ENCODE data around the gene GPER1.
"Not testable (repeated sequence)": the region's sequence is repeated elsewhere in the genome, so short reads cannot be mapped to it uniquely, and the experiment has no call there.

GPER1 gene

GRCh38 chr7:1121886-1122831 is 34.2 kb downstream of the GPER1 start:
- no peak for DNase-seq

GRCh38 chr7:1122832-1123501 is 35.1 kb downstream of the GPER1 start:
- DNase-seq: no peak

GRCh38 chr7:1123715-1124114 is 35.8 kb downstream of the GPER1 start:
- DNase-seq: no peak

GRCh38 chr7:1124164-1124563 is 36.3 kb downstream of the GPER1 start:
- no peak for DNase-seq

GRCh38 chr7:1124816-1125602 is 37.1 kb downstream of the GPER1 start:
- no peak for DNase-seq

GRCh38 chr7:1125603-1125969 is 37.7 kb downstream of the GPER1 start:
- DNase-seq: no peak

GRCh38 chr7:1127001-1127400 is 39.1 kb downstream of the GPER1 start:
- DNase-seq: no peak

- DNase-seq: no peak
Observed at GRCh38 chr7:1129431-1129830, 41.5 kb downstream of the GPER1 start.

GRCh38 chr7:1130021-1130990 is 42.4 kb downstream of the GPER1 start:
- DNase-seq: no peak

GRCh38 chr7:1131471-1132265 is 43.8 kb downstream of the GPER1 start:
- no peak for DNase-seq

- no peak for DNase-seq
Observed at GRCh38 chr7:1134951-1135350, 47.0 kb downstream of the GPER1 start.

- DNase-seq: no peak
Observed at GRCh38 chr7:1136841-1137516, 49.1 kb downstream of the GPER1 start.

- DNase-seq: peak in 1 of 2 experiments; percentile 12
Observed at GRCh38 chr7:1137517-1138167, 49.7 kb downstream of the GPER1 start.

GRCh38 chr7:1140476-1141104 is 52.7 kb downstream of the GPER1 start:
- DNase-seq: no peak

GRCh38 chr7:1141651-1142050 is 53.7 kb downstream of the GPER1 start:
- DNase-seq: no peak

- no peak for DNase-seq
Observed at GRCh38 chr7:1142051-1142635, 54.2 kb downstream of the GPER1 start.

GRCh38 chr7:1143031-1143430 is 55.1 kb downstream of the GPER1 start:
- not testable (repeated sequence) for DNase-seq

Measured in activated CD4-positive, alpha-beta T cell treated with anti-CD3 and anti-CD28 coated beads, Interleukin-2, amount 50 U/mL, for 4 hours (primary cell).